AG08395 (cell line): ENCODE results near the gene HSPA1L.
A peak's percentile ranks its signal among the peaks of the same experiment; 100 is the strongest.
"Not testable (repeated sequence)": the region's sequence is repeated elsewhere in the genome, so short reads cannot be mapped to it uniquely, and the experiment has no call there.

Source experiments
- DNase-seq: peaks from one replicate; pipeline ENCODE4 v3.0.0; 2012; ENCODE audit warnings: mixed read lengths, low spot score

HSPA1L gene

DNA sequence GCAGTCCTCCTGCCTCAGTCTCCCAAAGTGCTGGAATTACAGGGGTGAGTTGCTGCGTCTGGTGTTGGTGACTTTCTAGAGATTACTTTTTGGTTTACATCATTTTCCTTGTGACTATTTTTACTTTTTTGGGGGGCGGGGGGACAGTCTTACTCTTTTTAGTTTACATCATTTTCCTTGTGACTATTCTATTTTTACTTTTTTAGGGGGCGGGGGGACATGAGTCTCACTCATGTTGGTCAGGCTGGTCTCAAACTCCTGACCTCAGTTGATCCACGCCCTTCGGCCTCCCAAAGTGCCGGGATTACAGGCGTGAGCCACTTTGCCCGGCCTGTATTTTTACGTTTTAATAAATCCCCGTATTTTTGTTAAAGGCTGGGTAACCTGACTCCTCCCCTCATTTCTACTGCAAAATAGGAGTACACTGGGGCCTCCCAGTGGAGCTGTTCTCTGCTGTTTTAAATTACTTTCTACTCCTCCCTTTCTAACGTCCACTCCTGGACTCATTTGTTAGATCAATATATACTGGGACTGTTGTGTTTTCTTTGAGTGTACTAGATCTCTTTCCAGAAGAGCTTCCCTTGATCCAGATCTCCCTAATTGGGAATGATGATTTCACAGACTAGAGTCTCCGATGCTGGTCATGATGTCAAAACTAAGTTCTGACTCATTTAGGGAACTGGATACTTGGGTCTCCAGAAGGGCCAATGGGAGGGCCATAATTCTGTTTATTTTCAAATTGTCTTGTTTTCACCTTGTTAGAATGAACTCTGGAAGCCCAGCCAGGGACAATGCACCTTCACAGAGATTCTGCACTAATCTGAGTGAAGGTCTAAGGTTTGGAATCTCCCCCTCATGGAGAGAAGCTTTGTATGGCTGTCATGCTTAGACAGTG lies 21.6 kb upstream of the HSPA1L start:
- no peak for DNase-seq

GRCh38 chr6:31836047-31836473 lies 21.0 kb upstream of the HSPA1L start:
- no peak for DNase-seq

GRCh38 chr6:31834367-31835250 lies 19.5 kb upstream of the HSPA1L start:
- DNase-seq, result peak; percentile 91

DNA sequence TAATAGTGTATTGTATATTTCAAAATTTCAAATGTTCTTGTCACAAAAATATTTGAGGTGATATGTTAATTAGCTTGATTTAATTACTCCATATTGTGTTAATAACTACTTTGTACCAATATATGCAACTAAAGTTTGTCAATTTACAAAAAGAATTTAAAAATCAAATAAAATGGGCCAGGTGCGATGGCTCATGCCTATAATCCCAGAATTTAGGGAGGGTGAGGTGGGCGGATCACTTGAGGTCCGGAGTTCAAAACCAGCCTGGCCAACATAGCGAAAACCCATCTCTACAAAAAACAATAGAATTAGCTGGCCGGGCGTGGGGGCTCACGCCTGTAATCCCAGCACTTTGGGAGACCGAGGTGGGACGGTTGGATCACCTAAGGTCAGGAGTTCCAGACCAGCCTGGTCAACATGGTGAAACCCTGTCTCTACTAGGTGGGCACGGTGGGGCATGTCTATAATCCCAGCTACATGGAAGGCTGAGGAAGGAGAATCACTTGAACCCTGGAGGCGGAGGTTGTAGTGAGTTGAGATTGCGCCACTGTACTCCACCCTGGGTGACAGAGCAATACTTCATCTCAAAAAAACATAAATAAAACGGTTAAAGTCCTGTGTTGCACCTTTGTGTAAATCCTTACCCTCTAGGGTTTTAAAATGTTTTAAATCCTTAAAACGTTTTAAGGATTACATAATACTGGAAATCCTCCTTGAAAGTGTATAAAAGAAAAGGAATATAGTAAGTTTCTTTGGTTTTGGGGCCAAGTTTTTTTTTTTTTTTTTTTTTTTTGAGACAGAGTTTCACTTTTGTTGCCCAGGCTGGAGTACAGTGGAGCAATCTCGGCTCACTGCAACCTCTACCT lies 16.5 kb upstream of the HSPA1L start:
- DNase-seq, result no peak

- no peak for DNase-seq
Observed at GRCh38 chr6:31830886-31831335, 15.8 kb upstream of the HSPA1L start.

- DNase-seq, result no peak
Observed at GRCh38 chr6:31829633-31830283, 14.7 kb upstream of the HSPA1L start.

DNA sequence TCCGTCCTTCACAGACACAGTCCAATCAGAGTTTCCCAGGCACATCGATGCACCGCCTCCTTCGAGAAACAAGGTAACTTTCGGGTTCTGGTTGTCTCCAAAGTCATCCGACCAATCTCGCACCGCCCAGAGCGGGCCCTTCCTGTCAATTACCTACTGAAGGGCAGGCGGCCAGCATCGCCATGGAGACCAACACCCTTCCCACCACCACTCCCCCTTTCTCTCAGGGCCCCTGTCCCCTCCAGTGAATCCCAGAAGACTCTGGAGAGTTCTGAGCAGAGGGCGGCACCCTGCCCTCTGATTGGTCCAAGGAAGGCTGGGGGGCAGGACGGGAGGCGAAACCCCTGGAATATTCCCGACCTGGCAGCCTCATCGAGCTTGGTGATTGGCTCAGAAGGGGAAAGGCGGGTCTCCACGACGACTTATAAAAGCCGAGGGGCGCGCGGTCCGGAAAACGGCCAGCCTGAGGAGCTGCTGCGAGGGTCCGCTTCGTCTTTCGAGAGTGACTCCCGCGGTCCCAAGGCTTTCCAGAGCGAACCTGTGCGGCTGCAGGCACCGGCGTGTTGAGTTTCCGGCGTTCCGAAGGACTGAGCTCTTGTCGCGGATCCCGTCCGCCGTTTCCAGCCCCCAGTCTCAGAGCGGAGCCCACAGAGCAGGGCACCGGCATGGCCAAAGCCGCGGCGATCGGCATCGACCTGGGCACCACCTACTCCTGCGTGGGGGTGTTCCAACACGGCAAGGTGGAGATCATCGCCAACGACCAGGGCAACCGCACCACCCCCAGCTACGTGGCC lies 12.4 kb upstream of the HSPA1L start, which contains the start of gene HSPA1B:
Gene HSPA1B, plus strand, starts transcription at position 453 of the 794 bp plus-strand sequence. Its CDS starts 213 bp downstream, at position 666.
- DNase-seq, result peak; percentile 99

DNA sequence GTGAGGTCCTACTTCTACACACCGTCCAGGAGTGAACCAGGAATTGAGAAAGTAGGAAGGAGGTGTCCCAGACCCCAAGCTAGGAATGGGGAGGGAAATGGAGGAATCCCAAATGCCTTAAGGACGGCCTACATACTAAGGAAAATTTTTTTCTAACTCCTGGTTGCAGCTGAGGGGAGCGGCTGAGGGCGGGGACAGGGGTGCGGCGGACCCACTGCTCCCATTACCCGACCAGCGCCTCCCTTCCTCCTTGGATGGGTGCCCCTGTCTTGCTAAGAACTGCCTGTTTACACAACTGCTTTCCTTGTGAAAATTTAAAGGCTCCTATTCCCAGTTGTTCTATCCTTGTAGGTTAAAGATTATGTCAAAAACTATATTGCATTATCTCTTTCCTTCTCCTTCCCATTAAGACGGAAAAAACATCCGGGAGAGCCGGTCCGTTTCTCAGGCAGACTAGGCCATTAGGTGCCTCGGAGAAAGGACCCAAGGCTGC lies 11.8 kb upstream of the HSPA1L start:
- DNase-seq, result peak; percentile 83

DNA sequence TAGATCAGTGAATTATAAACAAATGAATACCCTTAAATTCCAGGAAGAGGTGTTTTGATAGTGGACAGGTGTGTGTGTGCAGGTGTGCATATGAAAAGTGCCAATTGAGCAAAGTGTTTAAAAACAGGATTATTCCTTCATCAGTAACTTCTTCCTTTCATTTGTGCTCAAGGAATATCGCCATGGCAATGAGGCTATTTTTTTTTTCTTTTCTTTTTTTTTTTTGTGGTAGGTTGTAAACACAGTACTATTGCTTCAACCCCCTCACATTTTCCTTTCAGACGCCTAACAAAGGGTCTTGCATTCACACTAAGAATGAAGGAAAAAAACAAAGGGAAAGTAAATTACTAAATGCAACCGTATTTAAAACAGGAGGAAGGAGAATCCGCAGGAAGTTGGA lies 10.5 kb upstream of the HSPA1L start:
- DNase-seq, result no peak

- not testable (repeated sequence) for DNase-seq
Observed at GRCh38 chr6:31823592-31824196, 8.6 kb upstream of the HSPA1L start.

DNA sequence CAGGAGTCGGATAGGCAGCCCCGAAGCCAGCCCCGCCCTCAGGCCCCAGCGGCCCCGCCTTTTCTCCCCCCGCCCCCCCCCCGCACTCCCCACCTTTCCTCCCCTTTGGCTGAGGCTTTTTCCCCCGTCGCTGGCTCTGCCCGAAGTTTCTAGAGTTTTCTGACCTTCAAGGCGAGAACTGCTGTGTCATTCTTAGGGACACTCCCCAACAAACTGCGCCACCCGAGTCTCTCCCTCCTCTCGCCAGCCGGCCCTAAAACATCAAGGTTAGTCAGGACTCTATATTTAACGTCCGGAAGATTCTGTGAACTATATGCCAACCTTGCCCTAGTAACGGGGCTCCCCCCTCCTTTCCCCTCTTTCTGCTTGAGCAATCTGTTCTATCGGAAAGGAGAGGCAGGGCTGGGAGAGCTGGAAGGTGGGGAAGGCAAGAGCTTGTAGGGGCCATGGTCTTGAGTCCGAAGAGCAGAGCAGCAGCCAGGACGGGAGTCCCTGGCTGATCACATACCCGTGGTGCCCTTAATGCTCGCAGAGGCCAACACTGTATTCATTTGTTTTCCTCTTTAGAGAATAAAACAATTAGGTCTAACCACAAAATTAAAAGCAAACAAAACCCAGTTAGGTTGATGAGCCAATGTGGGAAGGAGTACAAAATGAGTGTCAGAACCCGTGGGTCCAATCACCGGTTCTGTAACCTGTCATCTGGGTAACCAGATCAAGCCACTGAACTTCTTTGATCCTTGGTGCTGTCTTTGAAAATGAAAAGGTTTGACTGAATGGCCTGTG lies 7.1 kb upstream of the HSPA1L start:
- DNase-seq, result peak; percentile 80

GRCh38 chr6:31821301-31822035 lies 6.4 kb upstream of the HSPA1L start:
- DNase-seq, result peak; percentile 35

DNA sequence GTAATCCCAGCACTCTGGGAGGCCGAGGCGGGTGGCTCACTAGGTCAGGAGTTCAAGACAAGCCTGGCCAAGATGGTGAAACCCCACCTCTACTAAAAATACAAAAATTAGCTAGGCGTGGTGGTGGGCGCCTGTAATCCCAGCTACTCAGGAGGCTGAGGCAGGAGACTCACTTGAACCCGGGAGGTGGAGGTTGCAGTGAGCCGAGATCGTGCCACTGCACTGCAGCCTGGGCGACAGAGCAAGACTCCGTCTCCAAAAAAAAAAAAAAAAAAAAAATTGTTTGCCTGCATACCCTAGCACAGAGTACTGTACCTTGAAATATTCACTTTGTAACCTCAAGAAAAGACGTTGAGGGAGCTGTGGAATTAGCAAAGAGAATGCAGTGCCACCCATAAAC lies 5.3 kb upstream of the HSPA1L start:
- not testable (repeated sequence) for DNase-seq

DNA sequence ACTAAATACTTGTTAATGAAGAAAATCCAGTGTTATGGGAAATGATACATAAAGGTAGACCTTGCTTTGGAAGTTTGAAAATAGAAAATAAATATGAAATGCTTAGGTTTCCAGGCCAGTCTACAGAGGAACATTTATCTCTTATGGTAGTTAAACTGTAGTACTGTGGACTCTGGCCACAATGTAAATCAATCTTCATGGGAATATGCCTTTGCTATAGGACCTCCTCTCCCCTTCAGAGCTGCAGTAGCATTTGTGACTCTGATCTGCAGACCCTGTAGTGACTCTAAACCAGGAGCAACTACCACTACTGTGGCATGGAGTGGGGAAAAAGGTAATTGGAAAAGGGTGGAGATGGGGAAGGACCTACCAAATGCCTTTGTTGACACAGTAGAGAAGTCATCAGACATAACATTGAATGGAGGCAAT lies 4.8 kb upstream of the HSPA1L start:
- DNase-seq, result no peak

DNA sequence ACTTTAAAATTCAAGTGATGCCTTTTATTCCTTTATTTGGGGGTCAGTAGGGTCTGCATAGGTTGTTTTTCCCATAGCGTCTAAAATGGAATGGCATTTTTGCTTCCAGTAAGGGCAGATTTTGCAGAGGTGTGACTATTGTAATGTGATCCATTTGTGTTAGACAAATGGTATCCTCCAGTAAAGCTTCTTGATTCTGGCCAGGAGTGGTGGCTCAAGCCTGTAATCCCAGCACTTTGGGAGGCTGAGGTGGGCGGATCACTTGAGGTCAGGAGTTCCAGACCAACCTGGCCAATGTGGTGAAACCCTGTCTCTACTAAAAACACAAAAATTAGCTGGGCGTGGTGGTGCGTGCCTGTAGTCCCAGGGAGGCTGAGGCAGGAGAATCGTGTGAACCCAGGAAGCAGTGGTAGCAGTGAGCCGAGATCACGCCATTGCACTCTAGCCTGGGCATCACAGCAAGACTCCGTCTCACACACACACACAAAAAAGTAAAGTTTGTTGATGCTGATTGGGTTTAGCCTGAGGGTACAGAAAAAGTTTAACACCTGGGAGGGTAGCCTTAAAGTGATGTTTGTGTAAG lies 2.9 kb upstream of the HSPA1L start:
- DNase-seq, result not testable (repeated sequence)

- not testable (repeated sequence) for DNase-seq
Observed at GRCh38 chr6:31817133-31817928, 2.2 kb upstream of the HSPA1L start.

GRCh38 chr6:31814677-31815024 lies 432 bp downstream of the HSPA1L start:
- DNase-seq, result peak; percentile 95
